ENCODE results near the gene MAP3K5. TPM values are rescaled to one million over a fixed set of nuclear protein-coding genes. Genes with fewer than 3 reads are reported as not detected.
A peak's percentile ranks its signal among the peaks of the same experiment; 100 is the strongest.

MAP3K5 gene
- total and polyA plus RNA-seq, 9 of the 15 experiments (the other 6 are each of a cell fraction or from before 2014, with no cell fraction given) = 2.2 to 13.0 (median 9.9) TPM

DNA sequence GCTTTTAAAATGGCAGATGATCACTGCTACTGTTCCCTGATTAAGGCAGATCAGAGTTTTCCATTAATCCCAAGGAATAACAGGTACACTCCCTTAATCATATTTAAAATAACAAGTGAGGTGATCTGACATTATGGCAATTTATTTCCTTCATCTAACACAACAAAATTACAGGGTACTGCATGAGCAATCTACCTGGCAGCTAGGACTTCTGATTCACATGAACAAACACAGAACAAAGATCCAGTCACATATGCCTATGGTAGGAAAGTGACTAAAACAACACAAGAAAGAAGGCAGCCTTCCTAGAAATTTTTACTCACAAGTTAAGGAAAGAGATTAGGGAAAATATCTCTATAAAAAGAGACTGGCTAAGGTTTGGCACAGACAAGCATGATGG lies 275.3 kb downstream of the MAP3K5 start (continued):
- TF ChIP-seq ARID4B (CRISPR knock-in tag; IDR thresholded peaks at IDR 0.05) (no peak), ZNF696 (CRISPR knock-in tag; conservative IDR thresholded peaks at IDR 0.05) (no peak), SIN3B (IDR thresholded peaks at IDR 0.05; ENCODE audit: low read depth) (no peak), ZNF780A (CRISPR knock-in tag; IDR thresholded peaks at IDR 0.05) (no peak)

GRCh38 chr6:136514591-136514990 lies 277.7 kb downstream of the MAP3K5 start:
- 17% methylated on average over 4 of the region's 4 CpGs for WGBS (ENCODE audit: insufficient coverage, low coverage, missing lambda C conversion rate)
- POLR2A ChIA-PET = interaction anchor here (0.7 to 1.0 kb wide), 2 partner anchors 21 to 31 kb away, joined by 3 read pairs; no protein-coding TSS in a partner anchor
- in situ Hi-C loops (cut with MboI) (no loop called here), intact Hi-C loops (cut with micrococcal nuclease) (no loop called here)
- BruUV-seq (replicated peaks) = no TSS peak
- H3K4me3 ChIP-seq = no peak overlapping the region
- H3K9me3 ChIP-seq (replicated peaks; ENCODE audit: control insufficient read depth, insufficient read depth, low read depth, low read length) = no peaks in the 10 kb centered on the region
- CTCF ChIA-PET (ENCODE audit: low intra/inter-chr PET ratio) = no interaction called here
- H3K4me1 ChIP-seq (replicated peaks in 1 of 2; ENCODE audit: control insufficient read depth in 2 of 2, insufficient read depth in 2 of 2, low read length in 2 of 2) = no peaks in the 10 kb centered on the region
- peaks cover 0 to 2% of the 10 kb centered on the region in 2 experiments; a peak in 1 of 5 replicates for H3K27me3 ChIP-seq (ENCODE audit: control insufficient read depth in 2 of 2, insufficient read depth in 2 of 2, low read length in 2 of 2)
- FAIRE-seq = no peak
- ATAC-seq = no peak
- H3K9me1 ChIP-seq (ENCODE audit: control insufficient read depth, insufficient read depth, low read length) = no peaks in the 10 kb centered on the region
- no peak overlapping the region for H3K27ac ChIP-seq (ENCODE audit: extremely low read depth, low read depth, low read length)
- no peak overlapping the region for H3K4me2 ChIP-seq (ENCODE audit: insufficient read depth, low read length)
- no peaks in the 10 kb centered on the region for H4K20me1 ChIP-seq (replicated peaks; ENCODE audit: control insufficient read depth, insufficient read depth, low read length)
- H3K36me3 ChIP-seq (ENCODE audit: control insufficient read depth, insufficient read depth, low read length) = no peaks in the 10 kb centered on the region
- DNase-seq (ENCODE audit: extremely low read depth in 1 of 4, low spot score in 3 of 4) = no peak
- H3K9ac ChIP-seq (ENCODE audit: insufficient read depth in 1 of 2, low read depth in 2 of 2, low read length in 2 of 2) = no peak overlapping the region
- no peak overlapping the region for H2AFZ ChIP-seq (ENCODE audit: low read depth, low read length)
- H3K79me2 ChIP-seq (ENCODE audit: control insufficient read depth, insufficient read depth, low read length) = no peaks in the 10 kb centered on the region
- TF ChIP-seq MAFK (IDR thresholded peaks at IDR 0.05; ENCODE audit: low read length) (0 out of 2 replicates have a peak, but pooled peaks have one; percentile 11), NR2F6 (CRISPR knock-in tag; IDR thresholded peaks at IDR 0.05) (no peak), STAT6 (CRISPR knock-in tag; IDR thresholded peaks at IDR 0.05) (no peak), MECOM (CRISPR knock-in tag; IDR thresholded peaks at IDR 0.05) (no peak), ZFX (CRISPR knock-in tag; IDR thresholded peaks at IDR 0.05) (no peak), CBFB (CRISPR knock-in tag; IDR thresholded peaks at IDR 0.05) (no peak), NFE2 (IDR thresholded peaks at IDR 0.05; ENCODE audit: low read depth) (peak; percentile 47; the same call in 1 of the 2 replicates)
- TF ChIP-seq, protein P1, sequence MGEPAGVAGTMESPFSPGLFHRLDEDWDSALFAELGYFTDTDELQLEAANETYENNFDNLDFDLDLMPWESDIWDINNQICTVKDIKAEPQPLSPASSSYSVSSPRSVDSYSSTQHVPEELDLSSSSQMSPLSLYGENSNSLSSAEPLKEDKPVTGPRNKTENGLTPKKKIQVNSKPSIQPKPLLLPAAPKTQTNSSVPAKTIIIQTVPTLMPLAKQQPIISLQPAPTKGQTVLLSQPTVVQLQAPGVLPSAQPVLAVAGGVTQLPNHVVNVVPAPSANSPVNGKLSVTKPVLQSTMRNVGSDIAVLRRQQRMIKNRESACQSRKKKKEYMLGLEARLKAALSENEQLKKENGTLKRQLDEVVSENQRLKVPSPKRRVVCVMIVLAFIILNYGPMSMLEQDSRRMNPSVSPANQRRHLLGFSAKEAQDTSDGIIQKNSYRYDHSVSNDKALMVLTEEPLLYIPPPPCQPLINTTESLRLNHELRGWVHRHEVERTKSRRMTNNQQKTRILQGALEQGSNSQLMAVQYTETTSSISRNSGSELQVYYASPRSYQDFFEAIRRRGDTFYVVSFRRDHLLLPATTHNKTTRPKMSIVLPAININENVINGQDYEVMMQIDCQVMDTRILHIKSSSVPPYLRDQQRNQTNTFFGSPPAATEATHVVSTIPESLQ (CRISPR knock-in tag; IDR thresholded peaks at IDR 0.05) = no peak
